Superior temporal gyrus (tissue), 1 donor: ENCODE measurements around the gene HDAC4.

ENCODE experiments used
- DNase-seq: peaks from one replicate; pipeline ENCODE4 v3.0.0-alpha.2; 2016; ENCODE audit errors: extremely low spot score

Gene HDAC4

GRCh38 chr2:239308661-239309397 is 92.0 kb downstream of the HDAC4 start:
- DNase-seq: peak; percentile 67

- no peak for DNase-seq
Measured at GRCh38 chr2:239307921-239308613, 92.8 kb downstream of the HDAC4 start.

GRCh38 chr2:239307221-239307569 is 93.6 kb downstream of the HDAC4 start:
- DNase-seq: no peak

- DNase-seq: no peak
Measured at GRCh38 chr2:239306274-239307220, 94.3 kb downstream of the HDAC4 start.

- no peak for DNase-seq
Measured at GRCh38 chr2:239305771-239306170, 95.0 kb downstream of the HDAC4 start.

- no peak for DNase-seq
Measured at GRCh38 chr2:239305222-239305575, 95.6 kb downstream of the HDAC4 start.

- no peak for DNase-seq
Measured at GRCh38 chr2:239304533-239305221, 96.1 kb downstream of the HDAC4 start.

GRCh38 chr2:239303711-239304532 is 96.9 kb downstream of the HDAC4 start:
- no peak for DNase-seq

- DNase-seq: no peak
Measured at GRCh38 chr2:239302808-239303557, 97.8 kb downstream of the HDAC4 start.

GRCh38 chr2:239302083-239302807 is 98.6 kb downstream of the HDAC4 start:
- no peak for DNase-seq

GRCh38 chr2:239300871-239301735 is 99.7 kb downstream of the HDAC4 start:
- no peak for DNase-seq

GRCh38 chr2:239300242-239300641 is 100.6 kb downstream of the HDAC4 start:
- DNase-seq: no peak

- peak; percentile 69 for DNase-seq
Measured at GRCh38 chr2:239299218-239299939, 101.4 kb downstream of the HDAC4 start.

GRCh38 chr2:239298116-239298804 is 102.6 kb downstream of the HDAC4 start:
- DNase-seq: peak; percentile 40

GRCh38 chr2:239297142-239298004 is 103.4 kb downstream of the HDAC4 start:
- no peak for DNase-seq
